ENCODE results near the gene EML4.

DNA sequence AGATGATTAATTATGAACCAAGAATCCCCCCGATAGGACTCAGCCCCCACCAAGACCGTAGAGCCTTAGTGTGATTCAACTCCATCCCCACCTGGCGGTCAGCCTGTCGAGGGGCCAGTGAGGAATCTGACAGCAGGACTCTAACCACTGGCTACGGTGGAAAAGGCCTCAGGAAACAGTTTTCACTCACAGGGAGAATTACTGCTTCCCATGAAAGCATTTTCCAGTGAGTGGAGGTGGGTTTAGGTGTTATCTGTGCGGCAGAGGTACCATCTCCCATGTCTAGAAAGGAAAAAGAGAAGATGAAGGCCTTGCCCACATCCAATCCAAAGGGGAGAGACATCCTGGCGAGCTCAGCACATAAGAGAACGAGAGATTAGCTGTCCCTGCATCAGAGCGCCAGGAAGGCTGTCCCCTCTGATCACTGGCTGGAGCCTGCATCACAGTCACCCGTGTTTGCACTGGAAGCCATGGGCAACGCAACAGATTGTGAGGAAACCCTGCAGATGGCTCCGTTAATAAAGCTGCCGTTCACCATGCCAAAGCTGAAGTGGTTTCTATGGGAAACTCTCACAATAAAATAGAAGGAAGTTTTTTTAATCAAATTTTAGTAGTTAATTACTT, 169.5 kb downstream of the EML4 start:
- TF ChIP-seq EZH2 (IDR thresholded peaks at IDR 0.05; ENCODE audit: borderline replicate concordance, low read depth, low read length, severe bottlenecking), result no peak
- TF ChIP-seq, protein P1, sequence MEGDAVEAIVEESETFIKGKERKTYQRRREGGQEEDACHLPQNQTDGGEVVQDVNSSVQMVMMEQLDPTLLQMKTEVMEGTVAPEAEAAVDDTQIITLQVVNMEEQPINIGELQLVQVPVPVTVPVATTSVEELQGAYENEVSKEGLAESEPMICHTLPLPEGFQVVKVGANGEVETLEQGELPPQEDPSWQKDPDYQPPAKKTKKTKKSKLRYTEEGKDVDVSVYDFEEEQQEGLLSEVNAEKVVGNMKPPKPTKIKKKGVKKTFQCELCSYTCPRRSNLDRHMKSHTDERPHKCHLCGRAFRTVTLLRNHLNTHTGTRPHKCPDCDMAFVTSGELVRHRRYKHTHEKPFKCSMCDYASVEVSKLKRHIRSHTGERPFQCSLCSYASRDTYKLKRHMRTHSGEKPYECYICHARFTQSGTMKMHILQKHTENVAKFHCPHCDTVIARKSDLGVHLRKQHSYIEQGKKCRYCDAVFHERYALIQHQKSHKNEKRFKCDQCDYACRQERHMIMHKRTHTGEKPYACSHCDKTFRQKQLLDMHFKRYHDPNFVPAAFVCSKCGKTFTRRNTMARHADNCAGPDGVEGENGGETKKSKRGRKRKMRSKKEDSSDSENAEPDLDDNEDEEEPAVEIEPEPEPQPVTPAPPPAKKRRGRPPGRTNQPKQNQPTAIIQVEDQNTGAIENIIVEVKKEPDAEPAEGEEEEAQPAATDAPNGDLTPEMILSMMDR (IDR thresholded peaks at IDR 0.05; ENCODE audit: borderline replicate concordance, extremely low read depth, low read length, poor library complexity, severe bottlenecking), result no peak
